Measurements from ENCODE around the gene SYVN1.

SYVN1 gene

GRCh38 chr11:65124480-65125196, 9.7 kb downstream of the SYVN1 start:
- no peak overlapping the region for H3K4me2 ChIP-seq (ENCODE audit: insufficient read depth, low read length)
- peaks cover 33% of the 10 kb centered on the region for H3K4me1 ChIP-seq (ENCODE audit: insufficient read depth, low read length)
- no peak overlapping the region for H3K27ac ChIP-seq (ENCODE audit: low read length)
- TF ChIP-seq, protein P1, sequence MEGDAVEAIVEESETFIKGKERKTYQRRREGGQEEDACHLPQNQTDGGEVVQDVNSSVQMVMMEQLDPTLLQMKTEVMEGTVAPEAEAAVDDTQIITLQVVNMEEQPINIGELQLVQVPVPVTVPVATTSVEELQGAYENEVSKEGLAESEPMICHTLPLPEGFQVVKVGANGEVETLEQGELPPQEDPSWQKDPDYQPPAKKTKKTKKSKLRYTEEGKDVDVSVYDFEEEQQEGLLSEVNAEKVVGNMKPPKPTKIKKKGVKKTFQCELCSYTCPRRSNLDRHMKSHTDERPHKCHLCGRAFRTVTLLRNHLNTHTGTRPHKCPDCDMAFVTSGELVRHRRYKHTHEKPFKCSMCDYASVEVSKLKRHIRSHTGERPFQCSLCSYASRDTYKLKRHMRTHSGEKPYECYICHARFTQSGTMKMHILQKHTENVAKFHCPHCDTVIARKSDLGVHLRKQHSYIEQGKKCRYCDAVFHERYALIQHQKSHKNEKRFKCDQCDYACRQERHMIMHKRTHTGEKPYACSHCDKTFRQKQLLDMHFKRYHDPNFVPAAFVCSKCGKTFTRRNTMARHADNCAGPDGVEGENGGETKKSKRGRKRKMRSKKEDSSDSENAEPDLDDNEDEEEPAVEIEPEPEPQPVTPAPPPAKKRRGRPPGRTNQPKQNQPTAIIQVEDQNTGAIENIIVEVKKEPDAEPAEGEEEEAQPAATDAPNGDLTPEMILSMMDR (IDR thresholded peaks at IDR 0.05; ENCODE audit: borderline replicate concordance, extremely low read depth, low read length, poor library complexity, severe bottlenecking), result no peak
- TF ChIP-seq EZH2 (IDR thresholded peaks at IDR 0.05; ENCODE audit: borderline replicate concordance, low read depth, low read length, severe bottlenecking), result no peak
- DNase-seq, result no peak
- H3K36me3 ChIP-seq (ENCODE audit: insufficient read depth, low read length), result peaks cover 78% of the 10 kb centered on the region
- peaks cover 22% of the 10 kb centered on the region; the same call in 1 of the 2 replicates for H4K20me1 ChIP-seq (ENCODE audit: insufficient read depth, low read length)
- H3K9ac ChIP-seq (ENCODE audit: low read depth, low read length), result no peak overlapping the region
- no peak overlapping the region for H3K4me3 ChIP-seq (ENCODE audit: low read depth in 1 of 2, low read length in 2 of 2)
- ATAC-seq (ENCODE audit: insufficient read depth, low read depth), result no peak
- peaks cover 48% of the 10 kb centered on the region for H3K79me2 ChIP-seq (ENCODE audit: insufficient read depth, low read length)
- no peak overlapping the region for H2AFZ ChIP-seq (ENCODE audit: low read depth, low read length)
- H3K9me3 ChIP-seq (ENCODE audit: insufficient read depth, low read length, severe bottlenecking), result no peaks in the 10 kb centered on the region
- no peaks in the 10 kb centered on the region for H3K27me3 ChIP-seq (ENCODE audit: insufficient read depth, low read length, poor library complexity)

GRCh38 chr11:65121865-65122696, 12.2 kb downstream of the SYVN1 start, which contains the start of the genes FAU and MRPL49:
FAU (minus strand) TSS chr11:65122134; CDS start chr11:65121813, 321 bp downstream.
MRPL49 (plus strand) TSS chr11:65122321; CDS start chr11:65122347, 26 bp downstream.
- H3K4me1 ChIP-seq (ENCODE audit: insufficient read depth, low read length), result peaks cover 42% of the 10 kb centered on the region
- peak within 1 kb of the TSS; percentile 91 for H2AFZ ChIP-seq (ENCODE audit: low read depth, low read length)
- ATAC-seq (ENCODE audit: insufficient read depth, low read depth) (peak; percentile 82), DNase-seq (peak; percentile 99)
- TF ChIP-seq, protein P1 (IDR thresholded peaks at IDR 0.05; ENCODE audit: borderline replicate concordance, extremely low read depth, low read length, poor library complexity, severe bottlenecking), result no peak
- no peak for TF ChIP-seq EZH2 (IDR thresholded peaks at IDR 0.05; ENCODE audit: borderline replicate concordance, low read depth, low read length, severe bottlenecking)
- peak within 1 kb of the TSS; percentile 85 for H3K27ac ChIP-seq (ENCODE audit: low read length)
- no peaks in the 10 kb centered on the region for H3K9me3 ChIP-seq (ENCODE audit: insufficient read depth, low read length, severe bottlenecking)
- peaks cover 68% of the 10 kb centered on the region for H3K36me3 ChIP-seq (ENCODE audit: insufficient read depth, low read length)
- H3K79me2 ChIP-seq (ENCODE audit: insufficient read depth, low read length), result peaks cover 53% of the 10 kb centered on the region
- H3K27me3 ChIP-seq (ENCODE audit: insufficient read depth, low read length, poor library complexity), result no peaks in the 10 kb centered on the region
- H3K4me3 ChIP-seq (ENCODE audit: low read depth in 1 of 2, low read length in 2 of 2), result peak within 1 kb of the TSS; percentile 90 to 92
- peak within 1 kb of the TSS; percentile 90 for H3K4me2 ChIP-seq (ENCODE audit: insufficient read depth, low read length)
- peaks cover 18% of the 10 kb centered on the region; the same call in 1 of the 2 replicates for H4K20me1 ChIP-seq (ENCODE audit: insufficient read depth, low read length)
- peak within 1 kb of the TSS; percentile 86 for H3K9ac ChIP-seq (ENCODE audit: low read depth, low read length)

- no peak for TF ChIP-seq EZH2 (IDR thresholded peaks at IDR 0.05; ENCODE audit: borderline replicate concordance, low read depth, low read length, severe bottlenecking)
- TF ChIP-seq, protein P1 (IDR thresholded peaks at IDR 0.05; ENCODE audit: borderline replicate concordance, extremely low read depth, low read length, poor library complexity, severe bottlenecking), result no peak
- DNase-seq, result no peak
- Histone ChIP-seq H3K9me3 (ENCODE audit: insufficient read depth, low read length, severe bottlenecking) (no peaks in the 10 kb centered on the region), H3K27me3 (ENCODE audit: insufficient read depth, low read length, poor library complexity) (no peaks in the 10 kb centered on the region), H3K79me2 (ENCODE audit: insufficient read depth, low read length) (peaks cover 59% of the 10 kb centered on the region), H3K36me3 (ENCODE audit: insufficient read depth, low read length) (peaks cover 65% of the 10 kb centered on the region), H3K9ac (ENCODE audit: low read depth, low read length) (peak overlapping the region; percentile 86), H2AFZ (ENCODE audit: low read depth, low read length) (peak overlapping the region; percentile 91), H3K27ac (ENCODE audit: low read length) (peak overlapping the region; percentile 80), H3K4me2 (ENCODE audit: insufficient read depth, low read length) (peak overlapping the region; percentile 90), H3K4me1 (ENCODE audit: insufficient read depth, low read length) (peaks cover 48% of the 10 kb centered on the region), H3K4me3 (ENCODE audit: low read depth in 1 of 2, low read length in 2 of 2) (peak overlapping the region; percentile 90 to 92), H4K20me1 (ENCODE audit: insufficient read depth, low read length) (peaks cover 18% of the 10 kb centered on the region; the same call in 1 of the 2 replicates)
- no peak for ATAC-seq (ENCODE audit: insufficient read depth, low read depth)
These were observed 12.9 kb downstream of the SYVN1 start for GRCh38 chr11:65121447-65121864.
